ENCODE data around the gene CNN2. TPM values are rescaled to one million over a fixed set of nuclear protein-coding genes. Genes with fewer than 3 reads are reported as not detected.
A peak's percentile ranks its signal among the peaks of the same experiment; 100 is the strongest.

CNN2 gene
- total and polyA plus RNA-seq, 2 of the 13 experiments (the other 11 are each of a cell fraction or from before 2014, with no cell fraction given) = 63.6 to 70.0 TPM

GRCh38 chr19:984165-984967, 42.0 kb upstream of the CNN2 start, which contains the start of gene WDR18 (continued):
- TF ChIP-seq GABPA (IDR thresholded peaks at IDR 0.05; ENCODE audit: low read depth, low read length) = peak; percentile 79
- TF ChIP-seq GABPA (CRISPR knock-in tag; IDR thresholded peaks at IDR 0.05; ENCODE audit: low read depth) = peak; percentile 90
- peak; percentile 85 for TF ChIP-seq ZNF543 (CRISPR knock-in tag; IDR thresholded peaks at IDR 0.05)
- no peak for TF ChIP-seq TERF1 (CRISPR knock-in tag; IDR thresholded peaks at IDR 0.05)
- TF ChIP-seq ZNF234 (CRISPR knock-in tag; conservative IDR thresholded peaks at IDR 0.05) = 0 out of 2 replicates have a peak, but pooled peaks have one; percentile 52
- 0 out of 2 replicates have a peak, but pooled peaks have one; percentile 23 for TF ChIP-seq ZNF678 (CRISPR knock-in tag; IDR thresholded peaks at IDR 0.05)
- peak; percentile 68 for TF ChIP-seq IKZF5 (CRISPR knock-in tag; IDR thresholded peaks at IDR 0.05)
- peak; percentile 53 for TF ChIP-seq ELF1 (CRISPR knock-in tag; IDR thresholded peaks at IDR 0.05)
- no peak; the same call in 1 of the 2 replicates for TF ChIP-seq ZNF839 (CRISPR knock-in tag; IDR thresholded peaks at IDR 0.05; ENCODE audit: borderline replicate concordance)
- peak; percentile 95; the same call in 2 of the 3 replicates for TF ChIP-seq MXI1 (IDR thresholded peaks at IDR 0.05; ENCODE audit: borderline replicate concordance, low read depth, low read length)
- no peak for TF ChIP-seq RERE (CRISPR knock-in tag; IDR thresholded peaks at IDR 0.05; ENCODE audit: low read depth)
- no peak for TF ChIP-seq PPARG (CRISPR knock-in tag; conservative IDR thresholded peaks at IDR 0.05)
- TF ChIP-seq KAT8 (CRISPR knock-in tag; IDR thresholded peaks at IDR 0.05) = peak; percentile 96
- TF ChIP-seq NFYC (CRISPR knock-in tag; IDR thresholded peaks at IDR 0.05) = peak; percentile 33; the same call in 1 of the 2 replicates
- TF ChIP-seq HMGXB3 (CRISPR knock-in tag; IDR thresholded peaks at IDR 0.05; ENCODE audit: borderline replicate concordance) = no peak; the same call in 1 of the 2 replicates
- TF ChIP-seq PCBP1 (IDR thresholded peaks at IDR 0.05; ENCODE audit: borderline replicate concordance, low read depth, low read length) = no peak
- TF ChIP-seq EZH2 (conservative IDR thresholded peaks at IDR 0.05; ENCODE audit: low read depth, low read length) = no peak

Data from HepG2 (cell line).